NCI-H1694 treated with DMSO at 0.1 percent for 48 hours (cell line): ENCODE measurements around the gene IFNAR1.

ENCODE experiments used
- DNase-seq: peaks from one replicate; lab custom pipeline; 2025; lab: John Stamatoyannopoulos, UW

IFNAR1 gene

GRCh38 chr21:33402001-33402979, 77.5 kb downstream of the IFNAR1 start:
- no peak for DNase-seq

GRCh38 chr21:33403128-33403785, 78.5 kb downstream of the IFNAR1 start, which contains the start of gene IFNGR2:
Gene IFNGR2, plus strand, starts transcription at chr21:33403413. Its CDS starts 131 bp downstream, at chr21:33403544.
- DNase-seq = no peak

GRCh38 chr21:33403786-33404585, 79.2 kb downstream of the IFNAR1 start:
- peak; percentile 30 for DNase-seq

GRCh38 chr21:33406493-33406892, 81.7 kb downstream of the IFNAR1 start:
- no peak for DNase-seq
